ENCODE measurements around the gene PCBP2. TPM values are rescaled to one million over a fixed set of nuclear protein-coding genes. Genes with fewer than 3 reads are reported as not detected.

PCBP2 gene
- total and polyA plus RNA-seq, 2 experiments from 2014 or later: 132 to 389 TPM

GRCh38 chr12:53524476-53524875 lies 72.6 kb downstream of the PCBP2 start:
- no peak for DNase-seq (ENCODE audit: low spot score)
- H3K27me3 ChIP-seq: no peaks in the 10 kb centered on the region
- TF ChIP-seq EZH2 (IDR thresholded peaks at IDR 0.05; ENCODE audit: borderline replicate concordance) (no peak), EZH2phosphoT487 (IDR thresholded peaks at IDR 0.05; ENCODE audit: low read depth, severe bottlenecking, unreplicated experiment) (no peak), CTCF (IDR thresholded peaks at IDR 0.05; ENCODE audit: poor library complexity) (no peak)
- H3K9me3 ChIP-seq (ENCODE audit: low read depth): no peaks in the 10 kb centered on the region
- no peaks in the 10 kb centered on the region for H3K79me2 ChIP-seq
- no peaks in the 10 kb centered on the region for H4K20me1 ChIP-seq (ENCODE audit: insufficient read depth, poor library complexity, severe bottlenecking)
- 100% methylated on average over 13 of the region's 13 CpGs for WGBS (ENCODE audit: low lambda C conversion rate, missing lambda C conversion rate)
- H2AFZ ChIP-seq: no peak overlapping the region
- H3K4me1 ChIP-seq (ENCODE audit: insufficient read depth): no peaks in the 10 kb centered on the region
- H3K9me2 ChIP-seq (replicated peaks; ENCODE audit: insufficient read depth): no peaks in the 10 kb centered on the region
- no peak overlapping the region for H3K27ac ChIP-seq
- no peak overlapping the region for H3K4me2 ChIP-seq
- no peaks in the 10 kb centered on the region for H3K36me3 ChIP-seq (replicated peaks; ENCODE audit: insufficient read depth, low read depth)
- H3K4me3 ChIP-seq: no peak overlapping the region

DNA sequence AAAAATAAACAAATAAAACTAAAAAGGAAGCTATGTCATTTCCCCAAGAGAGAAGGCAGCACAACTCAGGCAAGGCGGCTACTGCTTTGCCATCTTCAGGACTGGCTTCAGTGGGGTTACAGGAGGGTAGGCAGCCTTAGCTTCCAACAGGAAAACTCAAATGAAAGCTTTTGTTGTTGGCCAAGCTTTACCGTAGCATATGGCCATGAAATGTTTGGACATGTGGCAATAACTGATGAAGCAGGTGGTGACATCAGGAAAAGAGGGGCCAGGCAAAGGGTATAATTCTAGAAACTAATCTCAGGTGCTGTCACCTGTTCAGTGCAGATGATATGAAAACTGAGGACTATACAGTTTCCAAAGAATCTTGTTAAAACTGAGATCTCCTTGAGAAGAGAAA lies 78.2 kb downstream of the PCBP2 start:
- Histone ChIP-seq H3K9me2 (replicated peaks; ENCODE audit: insufficient read depth) (no peaks in the 10 kb centered on the region), H3K4me2 (no peak overlapping the region), H3K27me3 (no peaks in the 10 kb centered on the region), H3K79me2 (no peaks in the 10 kb centered on the region), H3K4me3 (no peak overlapping the region), H3K4me1 (ENCODE audit: insufficient read depth) (no peaks in the 10 kb centered on the region), H3K36me3 (replicated peaks; ENCODE audit: insufficient read depth, low read depth) (peaks cover 5% of the 10 kb centered on the region), H2AFZ (no peak overlapping the region), H3K9me3 (ENCODE audit: low read depth) (no peaks in the 10 kb centered on the region), H4K20me1 (ENCODE audit: insufficient read depth, poor library complexity, severe bottlenecking) (no peaks in the 10 kb centered on the region), H3K27ac (no peak overlapping the region)
- TF ChIP-seq EZH2 (IDR thresholded peaks at IDR 0.05; ENCODE audit: borderline replicate concordance): no peak
- TF ChIP-seq EZH2phosphoT487 (IDR thresholded peaks at IDR 0.05; ENCODE audit: low read depth, severe bottlenecking, unreplicated experiment): no peak
- TF ChIP-seq CTCF (IDR thresholded peaks at IDR 0.05; ENCODE audit: poor library complexity): no peak
- DNase-seq (ENCODE audit: low spot score): no peak
- WGBS (ENCODE audit: low lambda C conversion rate, missing lambda C conversion rate): 90% methylated on average over 2 of the region's 2 CpGs

Small RNAs within 50 kb of the gene (small RNA-seq; reads per million reads assigned to genes)
- gene AC023509.3: not detected

Other genes with a start within 250 kb of the PCBP2 start
- gene ITGB7, start 244.9 kb upstream of the PCBP2 start, total RNA-seq: 0.23 TPM in 1 of 2 replicates, not detected in the other
- 1.0 TPM in 1 of 2 replicates, not detected in the other for gene ITGB7, start 244.9 kb upstream of the PCBP2 start, polyA plus RNA-seq
- gene RARG, start 219.9 kb upstream of the PCBP2 start, total RNA-seq: 15.1 and 20.9 TPM in 2 replicates
- gene RARG, start 219.9 kb upstream of the PCBP2 start, polyA plus RNA-seq: 24.7 and 28.1 TPM in 2 replicates
- 7.6 and 9.0 TPM in 2 replicates for gene ESPL1, start 183.8 kb upstream of the PCBP2 start, total RNA-seq
- 4.4 and 5.8 TPM in 2 replicates for gene ESPL1, start 183.8 kb upstream of the PCBP2 start, polyA plus RNA-seq
- 377 and 379 TPM in 2 replicates for gene PFDN5, start 156.6 kb upstream of the PCBP2 start, total RNA-seq
- 415 and 441 TPM in 2 replicates for gene PFDN5, start 156.6 kb upstream of the PCBP2 start, polyA plus RNA-seq
- gene MYG1, start 152.4 kb upstream of the PCBP2 start, total RNA-seq: 25.5 and 35.8 TPM in 2 replicates
- gene MYG1, start 152.4 kb upstream of the PCBP2 start, polyA plus RNA-seq: 34.6 and 35.9 TPM in 2 replicates
- gene AAAS, start 130.5 kb upstream of the PCBP2 start, total RNA-seq: 57.3 and 60.3 TPM in 2 replicates
- 70.6 and 79.9 TPM in 2 replicates for gene AAAS, start 130.5 kb upstream of the PCBP2 start, polyA plus RNA-seq
- gene SP7, start 115.7 kb upstream of the PCBP2 start, total RNA-seq: 0.20 TPM in 1 of 2 replicates, not detected in the other
- gene SP7, start 115.7 kb upstream of the PCBP2 start, polyA plus RNA-seq: 0.60 TPM in 1 of 2 replicates, not detected in the other
- 48.0 and 53.3 TPM in 2 replicates for gene SP1, start 71.9 kb upstream of the PCBP2 start, total RNA-seq
- 11.0 and 12.8 TPM in 2 replicates for gene SP1, start 71.9 kb upstream of the PCBP2 start, polyA plus RNA-seq
- 6.4 and 13.9 TPM in 2 replicates for gene AMHR2, start 28.2 kb upstream of the PCBP2 start, total RNA-seq
- gene AMHR2, start 28.2 kb upstream of the PCBP2 start, polyA plus RNA-seq: 12.8 and 16.9 TPM in 2 replicates
- gene PRR13, start 10.4 kb upstream of the PCBP2 start, total RNA-seq: 135 and 150 TPM in 2 replicates
- gene PRR13, start 10.4 kb upstream of the PCBP2 start, polyA plus RNA-seq: 457 and 458 TPM in 2 replicates
- 10.8 and 16.0 TPM in 2 replicates for gene MAP3K12, start 47.4 kb downstream of the PCBP2 start, total RNA-seq
- gene MAP3K12, start 47.4 kb downstream of the PCBP2 start, polyA plus RNA-seq: 10.0 and 14.0 TPM in 2 replicates
- 39.1 and 54.6 TPM in 2 replicates for gene TARBP2, start 49.2 kb downstream of the PCBP2 start, total RNA-seq
- gene TARBP2, start 49.2 kb downstream of the PCBP2 start, polyA plus RNA-seq: 81.1 and 88.6 TPM in 2 replicates
- gene NPFF, start 55.4 kb downstream of the PCBP2 start, total RNA-seq: not detected in 2 replicates
- gene NPFF, start 55.4 kb downstream of the PCBP2 start, polyA plus RNA-seq: 0.77 TPM in 1 of 2 replicates, not detected in the other
- 12.6 and 17.8 TPM in 2 replicates for gene ATF7, start 174.3 kb downstream of the PCBP2 start, total RNA-seq
- 19.2 and 20.5 TPM in 2 replicates for gene ATF7, start 174.3 kb downstream of the PCBP2 start, polyA plus RNA-seq
- 252 and 329 TPM in 2 replicates for gene ATP5MC2, start 224.0 kb downstream of the PCBP2 start, total RNA-seq
- gene ATP5MC2, start 224.0 kb downstream of the PCBP2 start, polyA plus RNA-seq: 301 and 306 TPM in 2 replicates

All from hepatocyte (in vitro differentiated cells).